Activated CD4-positive, alpha-beta memory T cell treated with anti-CD3 and anti-CD28 coated beads for 36 hours (primary cell): ENCODE data around the gene USP32. TPM values are rescaled to one million over a fixed set of nuclear protein-coding genes. Genes with fewer than 3 reads are reported as not detected.
"Not testable (repeated sequence)": the region's sequence is repeated elsewhere in the genome, so short reads cannot be mapped to it uniquely, and the experiment has no call there.

Experiments
- CTCF ChIA-PET: fragments of 350-600 bp; sonication (Branson Sonifier 250); formaldehyde crosslinking; loops from one replicate; lab custom pipeline; 2021; ENCODE audit warnings: antibody characterized with exemption, inconsistent platforms; lab: Charles Lee
- POLR2A ChIA-PET: fragments of 350-600 bp; sonication (Branson Sonifier 250); formaldehyde crosslinking; loops from one replicate; lab custom pipeline; 2021; ENCODE audit warnings: antibody characterized with exemption; lab: Charles Lee
- DNase-seq: peaks from one replicate; pipeline ENCODE4 v3.0.0-alpha.2; 2020
- H3K27ac Mint-ChIP-seq: one replicate; pipeline ENCODE4 v1.8.0; 2021; ENCODE audit warnings: mixed read lengths
- H3K27me3 Mint-ChIP-seq: one replicate; pipeline ENCODE4 v1.8.0; 2021; ENCODE audit warnings: mixed read lengths
- H3K36me3 Mint-ChIP-seq: one replicate; pipeline ENCODE4 v1.8.0; 2021; ENCODE audit warnings: mixed read lengths
- H3K4me1 Mint-ChIP-seq: one replicate; pipeline ENCODE4 v1.8.0; 2021; ENCODE audit warnings: low read depth, mixed read lengths
- H3K4me3 Mint-ChIP-seq: one replicate; pipeline ENCODE4 v1.8.0; 2021; ENCODE audit warnings: mild to moderate bottlenecking, mixed read lengths
- H3K9me3 Mint-ChIP-seq: one replicate; pipeline ENCODE4 v1.8.0; 2021; ENCODE audit warnings: mixed read lengths
- intact Hi-C: fragments of 100-400 bp; cut with micrococcal nuclease; formaldehyde crosslinking; loops from one replicate; pipeline ENCODE4 v1.15.1; 2023
- total RNA-seq, 2 experiments: library from RNA; stranded (reverse); gene quantifications; one replicate each; pipeline ENCODE4 v1.2.3, GENCODE V29; 2021

USP32 gene
- total RNA-seq, 2 experiments from 2014 or later = 34.4 to 35.8 TPM

- Mint-ChIP-seq H3K27me3 (peaks cover 2% of the 10 kb centered on the region), H3K4me1 (peaks cover 8% of the 10 kb centered on the region), H3K4me3 (no peak overlapping the region), H3K36me3 (no peaks in the 10 kb centered on the region), H3K9me3 (no peaks in the 10 kb centered on the region), H3K27ac (no peak overlapping the region)
- ChIA-PET CTCF (interaction anchor here (0.7 to 1.9 kb wide), 5 partner anchors 9 to 281 kb away, joined by 3 to 4 read pairs (median 4); no protein-coding TSS in a partner anchor), POLR2A (no interaction called here)
- intact Hi-C loops = loop anchor here (5.0 to 10.0 kb wide), 2 partner anchors 161 to 213 kb away; no protein-coding TSS in a partner anchor
- DNase-seq = no peak
Measured at GRCh38 chr17:60423865-60424264, 31.9 kb upstream of the USP32 start.

- no peak for DNase-seq
- H3K27ac Mint-ChIP-seq = no peak within 1 kb of the TSS
- ChIA-PET CTCF (interaction anchor here (0.5 to 1.8 kb wide), 3 partner anchors 71 to 282 kb away, joined by 3 to 5 read pairs (median 3); no protein-coding TSS in a partner anchor), POLR2A (no interaction called here)
- H3K4me1 Mint-ChIP-seq = peaks cover 8% of the 10 kb centered on the region
- no peaks in the 10 kb centered on the region for H3K36me3 Mint-ChIP-seq
- peaks cover 2% of the 10 kb centered on the region for H3K27me3 Mint-ChIP-seq
- H3K4me3 Mint-ChIP-seq = peak within 1 kb of the TSS; percentile 64
- H3K9me3 Mint-ChIP-seq = no peaks in the 10 kb centered on the region
- intact Hi-C loops = loop anchor here (5.0 to 10.0 kb wide), 2 partner anchors 163 to 215 kb away; no protein-coding TSS in a partner anchor
Measured at GRCh38 chr17:60422162-60422665, 30.3 kb upstream of the USP32 start, which contains the start of gene CHCT1. TSS of gene CHCT1 (plus strand) at chr17:60422489. CDS start at chr17:60422593, 104 bp downstream.

- POLR2A ChIA-PET = interaction anchor here (1.0 kb wide), 1 partner anchor 20 kb away, joined by 3 read pairs; no protein-coding TSS in a partner anchor
- H3K36me3 Mint-ChIP-seq = no peaks in the 10 kb centered on the region
- DNase-seq = peak; percentile 86
Measured at GRCh38 chr17:60421273-60422161, 29.6 kb upstream of the USP32 start.

GRCh38 chr17:60419875-60420274, 27.9 kb upstream of the USP32 start:
- H3K27ac Mint-ChIP-seq, H3K9me3 Mint-ChIP-seq, H3K27me3 Mint-ChIP-seq, H3K36me3 Mint-ChIP-seq, DNase-seq, H3K4me3 Mint-ChIP-seq, H3K4me1 Mint-ChIP-seq, POLR2A ChIA-PET: not testable (repeated sequence)
- intact Hi-C loops = loop anchor here (5.0 to 10.0 kb wide), 2 partner anchors 165 to 217 kb away; no protein-coding TSS in a partner anchor
- CTCF ChIA-PET = interaction anchor here (1.5 kb wide), 1 partner anchor 150 kb away, joined by 3 read pairs; no protein-coding TSS in a partner anchor

More at GRCh38 chr17:60421273-60422161, 29.6 kb upstream of the USP32 start:
- Mint-ChIP-seq H3K4me3 (peak overlapping the region; percentile 64), H3K4me1 (peaks cover 8% of the 10 kb centered on the region), H3K9me3 (no peaks in the 10 kb centered on the region), H3K27ac (no peak overlapping the region), H3K27me3 (peaks cover 2% of the 10 kb centered on the region)
- intact Hi-C loops = loop anchor here (5.0 to 10.0 kb wide), 2 partner anchors 163 to 216 kb away; no protein-coding TSS in a partner anchor
- CTCF ChIA-PET = interaction anchor here (0.5 to 1.8 kb wide), 16 partner anchors 9 to 285 kb away, joined by 3 to 10 read pairs (median 3); partner anchors contain the start of gene PPM1D

GRCh38 chr17:60419003-60419402, 27.1 kb upstream of the USP32 start:
- CTCF ChIA-PET = interaction anchor here (0.8 to 1.5 kb wide), 3 partner anchors 25 to 151 kb away, joined by 3 to 4 read pairs (median 3); no protein-coding TSS in a partner anchor
- H3K4me1 Mint-ChIP-seq, H3K9me3 Mint-ChIP-seq, POLR2A ChIA-PET, DNase-seq, intact Hi-C loops, H3K27me3 Mint-ChIP-seq, H3K36me3 Mint-ChIP-seq, H3K4me3 Mint-ChIP-seq, H3K27ac Mint-ChIP-seq: not testable (repeated sequence)

- ChIA-PET CTCF (no interaction called here), POLR2A (no interaction called here)
- H3K4me3 Mint-ChIP-seq = no peak overlapping the region
- H3K27ac Mint-ChIP-seq = no peak overlapping the region
- no peaks in the 10 kb centered on the region for H3K9me3 Mint-ChIP-seq
- H3K4me1 Mint-ChIP-seq = peaks cover 4% of the 10 kb centered on the region
- intact Hi-C loops = no loop called here
- DNase-seq = no peak
- peaks cover 2% of the 10 kb centered on the region for H3K27me3 Mint-ChIP-seq
- H3K36me3 Mint-ChIP-seq = no peaks in the 10 kb centered on the region
Measured at GRCh38 chr17:60416368-60416925, 24.5 kb upstream of the USP32 start.

GRCh38 chr17:60415146-60415545, 23.2 kb upstream of the USP32 start:
- ChIA-PET CTCF (interaction anchor here (0.9 to 1.6 kb wide), 2 partner anchors 9 to 184 kb away, joined by 3 to 4 read pairs; no protein-coding TSS in a partner anchor), POLR2A (no interaction called here)
- no peak for DNase-seq
- no peak overlapping the region for H3K4me3 Mint-ChIP-seq
- intact Hi-C loops = no loop called here
- H3K27me3 Mint-ChIP-seq = peaks cover 2% of the 10 kb centered on the region
- no peaks in the 10 kb centered on the region for H3K36me3 Mint-ChIP-seq
- no peaks in the 10 kb centered on the region for H3K9me3 Mint-ChIP-seq
- no peaks in the 10 kb centered on the region for H3K4me1 Mint-ChIP-seq
- no peak overlapping the region for H3K27ac Mint-ChIP-seq

- CTCF ChIA-PET = interaction anchor here (0.7 kb wide), 1 partner anchor 73 kb away, joined by 3 read pairs; no protein-coding TSS in a partner anchor
- H3K4me1 Mint-ChIP-seq = no peaks in the 10 kb centered on the region
- H3K27me3 Mint-ChIP-seq = no peaks in the 10 kb centered on the region
- H3K4me3 Mint-ChIP-seq = no peak overlapping the region
- POLR2A ChIA-PET = no interaction called here
- DNase-seq = no peak
- H3K27ac Mint-ChIP-seq = no peak overlapping the region
- intact Hi-C loops = no loop called here
- no peaks in the 10 kb centered on the region for H3K9me3 Mint-ChIP-seq
- no peaks in the 10 kb centered on the region for H3K36me3 Mint-ChIP-seq
Measured at GRCh38 chr17:60412701-60413100, 20.8 kb upstream of the USP32 start.

- POLR2A ChIA-PET = no interaction called here
- no peaks in the 10 kb centered on the region for H3K4me1 Mint-ChIP-seq
Measured at GRCh38 chr17:60410001-60410400, 18.1 kb upstream of the USP32 start.

GRCh38 chr17:60406887-60407286, 15.0 kb upstream of the USP32 start:
- no peak for DNase-seq
- H3K4me3 Mint-ChIP-seq = no peak overlapping the region
- peaks cover 7% of the 10 kb centered on the region for H3K27me3 Mint-ChIP-seq
- CTCF ChIA-PET = no interaction called here
- POLR2A ChIA-PET = no interaction called here
- no peaks in the 10 kb centered on the region for H3K4me1 Mint-ChIP-seq
- intact Hi-C loops = no loop called here
- no peaks in the 10 kb centered on the region for H3K36me3 Mint-ChIP-seq
- no peak overlapping the region for H3K27ac Mint-ChIP-seq
- no peaks in the 10 kb centered on the region for H3K9me3 Mint-ChIP-seq

More at GRCh38 chr17:60410001-60410400, 18.1 kb upstream of the USP32 start:
- Mint-ChIP-seq H3K27ac (no peak overlapping the region), H3K27me3 (peaks cover 7% of the 10 kb centered on the region), H3K36me3 (no peaks in the 10 kb centered on the region), H3K4me3 (no peak overlapping the region), H3K9me3 (no peaks in the 10 kb centered on the region)
- intact Hi-C loops = no loop called here
- CTCF ChIA-PET = interaction anchor here (1.9 kb wide), 1 partner anchor 11 kb away, joined by 5 read pairs; no protein-coding TSS in a partner anchor
- no peak for DNase-seq

- DNase-seq = no peak
- Mint-ChIP-seq H3K9me3 (no peaks in the 10 kb centered on the region), H3K36me3 (no peaks in the 10 kb centered on the region), H3K4me3 (no peak overlapping the region), H3K4me1 (no peaks in the 10 kb centered on the region), H3K27me3 (peaks cover 7% of the 10 kb centered on the region), H3K27ac (no peak overlapping the region)
- ChIA-PET CTCF (interaction anchor here (0.7 kb wide), 1 partner anchor 17 kb away, joined by 3 read pairs; no protein-coding TSS in a partner anchor), POLR2A (no interaction called here)
- intact Hi-C loops = no loop called here
Measured at GRCh38 chr17:60403962-60404361, 12.0 kb upstream of the USP32 start.
